K562 (cell line): ENCODE measurements around the gene NRG2.

Experiments
- CBX5 ChIP-seq: IDR thresholded peaks from 2 replicates; pipeline ENCODE4 v1.6.1; 2014; ENCODE audit warnings: low read depth, borderline replicate concordance
- CTBP1 ChIP-seq: fragments of 450-650 bp; IDR thresholded peaks from 2 replicates; pipeline ENCODE4 v1.6.1; 2016; ENCODE audit warnings: borderline replicate concordance
- EZH2 ChIP-seq: IDR thresholded peaks from 2 replicates; pipeline ENCODE4 v1.6.1; 2012; ENCODE audit warnings: low read depth, mild to moderate bottlenecking, inconsistent platforms, low read length, borderline replicate concordance
- FOXM1 ChIP-seq, 2 experiments: fragments of 450-650 bp in 1 of 2; sonication (generic) in 1 of 2; formaldehyde crosslinking in 1 of 2; IDR thresholded peaks; 2 replicates each; pipeline versions ENCODE4 v1.6.1 to v1.9.0; 2017 to 2022; ENCODE audit warnings: low read depth in 2 of 2, mild to moderate bottlenecking in 2 of 2, missing genetic modification reagents in 1 of 2, moderate library complexity in 1 of 2
- GABPA ChIP-seq: fragments of 200-800 bp; sonication (Bioruptor generic); conservative IDR thresholded peaks from 2 replicates; pipeline ENCODE4 v1.6.1; 2016; ENCODE audit warnings: low read depth, missing genetic modification characterization, missing compliant biosample characterization
- GATAD2A ChIP-seq: fragments of 450-650 bp; IDR thresholded peaks from 2 replicates; pipeline ENCODE4 v1.6.1; 2017
- LARP7 ChIP-seq: fragments of 450-650 bp; IDR thresholded peaks from 2 replicates; pipeline ENCODE4 v1.6.1; 2016
- NBN ChIP-seq: fragments of 450-650 bp; IDR thresholded peaks from 2 replicates; pipeline ENCODE4 v1.6.1; 2016; ENCODE audit warnings: low read depth, mild to moderate bottlenecking
- POLR2AphosphoS5 ChIP-seq: IDR thresholded peaks from 2 replicates; pipeline ENCODE4 v1.6.1; 2011; ENCODE audit warnings: mild to moderate bottlenecking, low read depth, low read length, moderate library complexity; ENCODE audit not compliant: control insufficient read depth, insufficient read depth
- SP1 ChIP-seq: sonication (generic); formaldehyde crosslinking; IDR thresholded peaks from 2 replicates; pipeline ENCODE4 v1.8.1; 2022; ENCODE audit warnings: mild to moderate bottlenecking, missing genetic modification reagents
- ZNF217 ChIP-seq: sonication (generic); formaldehyde crosslinking; IDR thresholded peaks from 2 replicates; pipeline ENCODE4 v1.8.0; 2022; ENCODE audit warnings: mild to moderate bottlenecking, missing genetic modification reagents
- ZNF239 ChIP-seq: fragments of 250-450 bp; sonication (Bioruptor Pico); IDR thresholded peaks from 2 replicates; pipeline ENCODE4 v1.4.0; 2020; ENCODE audit warnings: mild to moderate bottlenecking
- TF ChIP-seq, protein P1 (sequence below): fragments of 250-450 bp; sonication (Bioruptor Pico); IDR thresholded peaks from 2 replicates; pipeline ENCODE4 v1.8.0; 2022; ENCODE audit warnings: moderate library complexity, mild to moderate bottlenecking, inconsistent platforms
- TF ChIP-seq, protein P2 (sequence below): sonication (generic); formaldehyde crosslinking; IDR thresholded peaks from 2 replicates; pipeline ENCODE4 v1.8.0; 2022; ENCODE audit warnings: mild to moderate bottlenecking, missing genetic modification reagents

DNA sequence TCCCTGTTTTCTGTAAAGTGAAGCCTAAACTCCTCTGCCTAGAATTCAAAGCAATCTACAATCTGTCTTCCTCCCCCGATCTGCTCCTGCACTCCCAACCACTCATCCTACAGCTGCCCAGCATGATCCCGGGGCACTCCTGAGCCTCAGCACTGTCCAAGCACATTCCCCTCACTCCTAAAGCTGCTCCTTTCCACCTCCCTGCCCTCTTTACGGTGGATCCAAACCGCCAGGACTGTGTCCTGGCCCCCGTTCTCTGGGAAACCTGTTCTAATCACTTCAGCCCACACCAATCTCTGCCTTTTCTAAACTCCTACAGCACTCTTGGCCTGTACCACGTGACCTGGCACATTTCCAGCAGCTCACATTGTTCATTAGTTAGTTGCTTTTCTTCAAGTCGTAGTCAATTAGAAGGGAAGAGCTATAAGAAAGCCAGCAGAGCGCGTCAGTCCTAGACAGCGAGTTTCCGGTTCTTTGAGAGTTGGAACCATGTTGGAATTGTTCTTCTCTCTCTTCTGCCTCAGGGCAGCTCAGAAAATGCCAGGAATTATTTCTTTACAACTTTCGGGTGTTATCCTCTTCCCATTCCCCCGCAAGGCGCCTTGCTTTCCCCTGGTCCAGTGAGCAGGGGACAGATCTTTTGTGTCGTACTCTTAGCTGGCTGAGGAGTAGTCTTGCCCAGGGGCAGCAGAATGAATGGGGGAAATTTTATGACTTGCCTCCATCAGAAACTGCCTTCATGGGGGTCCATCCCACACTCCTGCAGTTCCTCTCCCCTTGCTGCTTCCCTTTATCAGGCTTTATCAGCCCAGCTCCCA is 60.7 kb downstream of the NRG2 start:
- TF ChIP-seq CBX5 (no peak), CTBP1 (no peak), FOXM1 (IDR thresholded peaks at IDR 0.05; ENCODE audit: low read depth) (no peak), FOXM1 (CRISPR knock-in tag; IDR thresholded peaks at IDR 0.05; ENCODE audit: low read depth) (no peak), SP1 (no peak), ZNF239 (no peak), ZNF217 (CRISPR knock-in tag) (no peak), GATAD2A (no peak), NBN (no peak), EZH2 (no peak), LARP7 (no peak), GABPA (tag) (0 out of 2 replicates have a peak, but pooled peaks have one; percentile 21), POLR2AphosphoS5 (no peak)
- TF ChIP-seq, protein P1, sequence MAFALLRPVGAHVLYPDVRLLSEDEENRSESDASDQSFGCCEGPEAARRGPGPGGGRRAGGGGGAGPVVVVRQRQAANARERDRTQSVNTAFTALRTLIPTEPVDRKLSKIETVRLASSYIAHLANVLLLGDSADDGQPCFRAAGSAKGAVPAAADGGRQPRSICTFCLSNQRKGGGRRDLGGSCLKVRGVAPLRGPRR: no peak
- TF ChIP-seq, protein P2, sequence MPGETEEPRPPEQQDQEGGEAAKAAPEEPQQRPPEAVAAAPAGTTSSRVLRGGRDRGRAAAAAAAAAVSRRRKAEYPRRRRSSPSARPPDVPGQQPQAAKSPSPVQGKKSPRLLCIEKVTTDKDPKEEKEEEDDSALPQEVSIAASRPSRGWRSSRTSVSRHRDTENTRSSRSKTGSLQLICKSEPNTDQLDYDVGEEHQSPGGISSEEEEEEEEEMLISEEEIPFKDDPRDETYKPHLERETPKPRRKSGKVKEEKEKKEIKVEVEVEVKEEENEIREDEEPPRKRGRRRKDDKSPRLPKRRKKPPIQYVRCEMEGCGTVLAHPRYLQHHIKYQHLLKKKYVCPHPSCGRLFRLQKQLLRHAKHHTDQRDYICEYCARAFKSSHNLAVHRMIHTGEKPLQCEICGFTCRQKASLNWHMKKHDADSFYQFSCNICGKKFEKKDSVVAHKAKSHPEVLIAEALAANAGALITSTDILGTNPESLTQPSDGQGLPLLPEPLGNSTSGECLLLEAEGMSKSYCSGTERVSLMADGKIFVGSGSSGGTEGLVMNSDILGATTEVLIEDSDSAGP (CRISPR knock-in tag): no peak
